COLO668 (cell line): ENCODE data around the gene POLR2H.
"Not testable (repeated sequence)": the region's sequence is repeated elsewhere in the genome, so short reads cannot be mapped to it uniquely, and the experiment has no call there.

Source experiments
- DNase-seq: peaks from one replicate; lab custom pipeline; 2025; ENCODE audit not compliant: unreplicated experiment; lab: John Stamatoyannopoulos, UW

POLR2H gene

DNA sequence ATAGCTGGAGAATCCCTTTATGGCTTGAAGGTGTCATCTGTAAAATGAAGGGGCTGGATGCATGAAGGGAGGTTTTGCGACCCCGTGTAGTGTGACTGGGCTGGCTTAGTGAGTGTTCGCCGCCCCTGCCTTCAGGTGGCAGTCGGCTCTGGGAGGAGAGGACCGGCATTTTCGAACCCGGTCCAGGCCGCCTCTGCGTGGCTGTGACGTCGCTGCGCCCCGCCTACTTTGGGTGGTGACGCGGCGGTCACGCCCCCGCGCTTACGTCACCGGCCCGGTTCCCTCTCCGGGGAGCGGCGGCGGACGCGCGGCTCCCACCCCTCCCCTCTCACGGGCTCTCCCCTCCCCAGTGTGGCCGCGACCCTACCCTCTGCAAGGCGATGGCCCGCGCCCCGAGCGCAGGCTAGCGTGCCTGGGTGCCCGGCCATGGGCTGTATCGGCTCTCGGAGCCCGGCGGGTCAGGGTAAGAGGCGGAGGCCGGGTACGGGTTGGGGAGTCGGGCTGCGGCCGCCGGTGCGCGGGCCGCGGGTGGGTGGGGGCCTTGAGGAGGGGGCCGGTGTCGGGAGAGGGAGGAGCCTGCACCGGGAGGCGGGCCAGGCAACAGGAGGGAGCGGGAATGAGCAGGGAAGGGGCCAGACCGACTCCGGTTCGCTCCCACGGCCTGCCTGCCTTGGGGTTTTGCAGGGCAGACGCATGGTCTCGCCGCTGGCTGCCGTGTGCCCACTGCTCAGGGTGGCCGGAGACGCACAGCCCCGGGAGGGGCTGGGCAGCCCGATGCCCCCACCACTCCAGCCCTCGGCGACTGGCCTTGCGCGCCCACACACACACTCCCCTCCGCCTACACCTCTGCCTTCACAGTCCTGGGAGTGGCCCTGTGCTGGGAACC, 25.6 kb upstream of the POLR2H start:
- DNase-seq, result peak; percentile 78

GRCh38 chr3:184336547-184337398, 24.7 kb upstream of the POLR2H start:
- DNase-seq, result peak; percentile 7

GRCh38 chr3:184337399-184337714, 24.2 kb upstream of the POLR2H start, which contains the start of gene FAM131A:
TSS of gene FAM131A (plus strand) at chr3:184337600. CDS start at chr3:184337631, 31 bp downstream.
- no peak for DNase-seq

- no peak for DNase-seq
Measured at GRCh38 chr3:184337981-184338380, 23.5 kb upstream of the POLR2H start.

DNA sequence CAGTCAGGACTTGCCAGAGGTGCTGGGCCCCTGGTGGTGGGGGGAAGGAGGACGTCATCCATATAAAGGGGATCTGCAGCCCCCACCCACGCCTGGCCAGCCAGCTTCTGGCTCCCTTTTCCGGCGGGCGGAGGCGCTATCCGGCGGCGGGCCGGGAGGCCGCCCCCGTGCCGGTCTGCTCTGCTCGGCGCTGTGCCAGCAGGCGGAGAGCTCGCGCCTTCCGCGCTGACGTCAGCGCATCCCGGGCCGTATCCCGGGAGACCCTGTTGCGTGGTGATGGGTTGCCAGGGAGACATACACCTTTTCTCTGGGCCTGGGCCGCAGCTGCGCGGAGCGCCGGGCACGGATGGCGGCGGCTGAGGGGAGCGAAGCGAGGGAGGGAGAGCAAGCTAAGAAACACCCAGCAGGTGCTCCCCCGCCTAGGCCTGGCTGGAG, 23.0 kb upstream of the POLR2H start:
- peak; percentile 93 for DNase-seq

DNA sequence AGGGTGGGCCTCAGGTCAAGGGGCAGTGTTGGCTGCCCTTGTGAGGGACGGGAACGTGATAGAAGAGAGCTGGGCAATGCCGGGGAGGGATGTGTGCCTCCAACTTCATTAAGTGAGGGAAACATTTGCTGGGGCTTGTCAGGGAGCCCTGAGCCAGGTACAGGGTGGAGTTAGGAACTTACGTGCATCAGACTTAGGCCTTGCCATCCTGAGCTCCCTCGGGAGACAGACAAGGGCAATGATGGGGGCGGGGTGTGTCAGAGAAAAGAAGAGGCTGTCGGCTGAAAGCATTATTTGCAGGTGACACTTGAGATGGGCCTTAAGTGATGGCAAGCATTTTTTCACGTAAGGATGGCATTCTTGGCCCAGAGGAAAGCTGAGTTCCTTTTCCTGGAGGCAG, 22.5 kb upstream of the POLR2H start:
- DNase-seq, result peak; percentile 39

DNA sequence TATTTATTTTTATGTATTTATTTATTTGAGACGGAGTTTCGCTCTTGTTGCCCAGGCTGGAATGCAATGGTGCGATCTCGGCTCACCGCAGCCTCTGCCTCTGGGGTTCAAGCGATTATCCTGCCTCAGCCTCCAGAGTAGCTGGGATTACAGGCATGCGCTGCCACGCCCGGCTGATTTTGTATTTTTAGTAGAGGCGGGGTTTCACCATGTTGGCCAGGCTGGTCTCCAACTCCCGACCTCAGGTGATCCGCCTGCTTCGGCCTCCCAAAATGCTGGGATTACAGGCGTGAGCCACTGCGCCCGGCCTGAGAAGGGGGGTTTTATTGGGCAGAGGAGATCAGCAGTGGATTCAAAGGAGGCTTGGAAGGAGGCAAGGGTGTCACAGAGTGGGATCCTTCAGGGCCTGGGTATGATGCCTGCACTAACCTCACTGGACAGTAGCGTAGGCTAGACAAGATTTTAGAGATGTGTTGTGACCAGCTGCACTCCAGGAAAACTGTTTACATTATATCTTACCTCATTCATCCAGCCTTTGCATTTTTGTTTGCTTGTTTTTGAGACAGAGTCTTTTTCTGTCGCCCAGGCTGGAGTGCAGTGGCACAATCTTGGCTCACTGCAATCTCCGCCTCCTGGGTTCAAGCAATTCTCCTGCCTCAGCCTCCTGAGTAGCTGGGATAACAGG, 21.9 kb upstream of the POLR2H start:
- not testable (repeated sequence) for DNase-seq

DNA sequence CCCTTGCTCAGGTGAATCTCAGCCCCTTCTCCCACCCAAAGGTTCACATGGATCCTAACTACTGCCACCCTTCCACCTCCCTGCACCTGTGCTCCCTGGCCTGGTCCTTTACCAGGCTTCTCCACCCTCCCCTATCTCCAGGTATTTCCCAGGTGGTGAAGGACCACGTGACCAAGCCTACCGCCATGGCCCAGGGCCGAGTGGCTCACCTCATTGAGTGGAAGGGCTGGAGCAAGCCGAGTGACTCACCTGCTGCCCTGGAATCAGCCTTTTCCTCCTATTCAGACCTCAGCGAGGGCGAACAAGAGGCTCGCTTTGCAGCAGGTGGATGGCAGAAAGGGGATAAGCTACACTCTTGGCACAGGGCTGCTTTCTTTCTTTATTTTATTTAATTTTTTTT, 19.6 kb upstream of the POLR2H start:
- peak; percentile 73 for DNase-seq

- no peak for DNase-seq
Measured at GRCh38 chr3:184343200-184343876, 18.2 kb upstream of the POLR2H start.

DNA sequence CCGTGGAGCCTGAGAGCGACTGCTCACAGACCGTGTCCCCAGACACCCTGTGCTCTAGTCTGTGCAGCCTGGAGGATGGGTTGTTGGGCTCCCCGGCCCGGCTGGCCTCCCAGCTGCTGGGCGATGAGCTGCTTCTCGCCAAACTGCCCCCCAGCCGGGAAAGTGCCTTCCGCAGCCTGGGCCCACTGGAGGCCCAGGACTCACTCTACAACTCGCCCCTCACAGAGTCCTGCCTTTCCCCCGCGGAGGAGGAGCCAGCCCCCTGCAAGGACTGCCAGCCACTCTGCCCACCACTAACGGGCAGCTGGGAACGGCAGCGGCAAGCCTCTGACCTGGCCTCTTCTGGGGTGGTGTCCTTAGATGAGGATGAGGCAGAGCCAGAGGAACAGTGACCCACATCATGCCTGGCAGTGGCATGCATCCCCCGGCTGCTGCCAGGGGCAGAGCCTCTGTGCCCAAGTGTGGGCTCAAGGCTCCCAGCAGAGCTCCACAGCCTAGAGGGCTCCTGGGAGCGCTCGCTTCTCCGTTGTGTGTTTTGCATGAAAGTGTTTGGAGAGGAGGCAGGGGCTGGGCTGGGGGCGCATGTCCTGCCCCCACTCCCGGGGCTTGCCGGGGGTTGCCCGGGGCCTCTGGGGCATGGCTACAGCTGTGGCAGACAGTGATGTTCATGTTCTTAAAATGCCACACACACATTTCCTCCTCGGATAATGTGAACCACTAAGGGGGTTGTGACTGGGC, 16.8 kb upstream of the POLR2H start:
- DNase-seq, result no peak

GRCh38 chr3:184345317-184346144, 16.0 kb upstream of the POLR2H start:
- DNase-seq, result peak; percentile 29

DNA sequence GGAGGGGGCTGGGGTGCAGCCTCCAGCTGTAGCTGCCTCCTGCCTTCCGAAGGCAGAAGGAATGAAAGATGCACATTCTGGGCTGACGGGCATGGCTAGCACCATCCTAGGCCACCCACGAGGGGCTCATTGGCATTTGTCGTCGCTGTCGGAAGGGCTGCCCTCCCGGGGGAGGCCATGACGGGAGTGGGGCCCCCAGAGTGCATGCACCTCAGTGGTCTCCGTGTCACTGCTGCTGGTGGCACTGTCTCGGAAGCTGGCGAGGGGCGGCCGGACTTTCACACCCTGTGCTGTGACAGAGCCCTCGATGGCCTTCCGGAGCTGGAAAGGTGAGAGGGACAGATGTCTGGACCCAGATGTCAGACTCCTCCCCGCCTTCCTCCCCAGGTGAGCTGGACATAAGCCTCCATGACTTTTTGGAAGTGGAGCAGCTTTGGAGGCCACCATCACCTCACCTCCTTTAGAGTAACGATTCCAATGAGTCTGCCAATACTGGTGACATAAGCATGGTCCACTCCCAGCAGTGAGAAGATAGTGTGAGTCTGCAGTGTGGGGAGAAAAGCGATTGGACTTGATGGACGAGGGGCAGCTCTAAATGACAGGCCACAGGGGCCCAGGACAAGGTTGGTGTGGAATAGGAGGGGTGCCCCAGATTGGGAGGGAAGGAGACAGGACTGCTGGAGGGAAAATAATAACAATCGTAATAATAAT, 14.9 kb upstream of the POLR2H start:
- no peak for DNase-seq

- DNase-seq, result no peak
Measured at GRCh38 chr3:184347321-184348056, 14.0 kb upstream of the POLR2H start.

DNA sequence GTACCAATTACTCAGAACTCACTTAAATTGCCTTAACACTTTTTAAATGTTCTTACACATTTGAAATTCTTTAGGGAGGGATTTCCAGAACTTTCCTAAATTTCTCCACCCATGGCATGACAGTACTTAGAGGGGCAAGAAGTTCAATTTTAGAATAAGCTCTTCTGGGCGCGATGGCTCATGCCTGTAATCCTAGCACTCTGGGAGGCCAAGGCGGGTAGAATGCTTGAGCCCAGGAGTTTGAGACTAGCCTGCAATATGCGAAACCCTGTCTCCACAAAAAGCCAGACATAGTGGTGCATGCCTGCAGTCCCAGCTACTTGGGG, 13.5 kb upstream of the POLR2H start:
- DNase-seq, result no peak

- DNase-seq, result no peak
Measured at GRCh38 chr3:184349563-184350470, 11.7 kb upstream of the POLR2H start.

- no peak for DNase-seq
Measured at GRCh38 chr3:184350618-184351017, 10.9 kb upstream of the POLR2H start.

GRCh38 chr3:184351511-184352148, 9.9 kb upstream of the POLR2H start:
- DNase-seq, result no peak
